ENCODE results near the gene AGBL3.
A peak's percentile ranks its signal among the peaks of the same experiment; 100 is the strongest.

The AGBL3 gene

DNA sequence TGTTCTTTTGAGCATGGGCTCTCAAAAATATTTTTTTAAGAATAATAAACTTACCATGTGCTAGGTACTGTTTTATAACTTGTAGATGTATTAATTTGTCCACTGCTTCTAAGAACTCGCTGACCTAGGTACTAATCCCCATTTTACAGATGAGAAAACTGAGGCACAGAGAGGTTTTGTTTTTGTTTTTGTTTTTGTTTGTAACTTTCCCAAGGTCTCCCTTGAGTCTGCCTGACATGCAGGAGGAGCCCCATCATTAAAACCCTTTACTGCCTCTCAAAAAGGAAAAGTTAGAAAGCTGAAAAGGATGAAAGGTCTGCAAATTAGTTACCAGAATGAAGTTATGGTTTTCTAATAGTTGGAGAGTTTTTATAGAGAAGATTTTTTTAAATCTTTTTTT, 38.5 kb upstream of the AGBL3 start:
- no peak overlapping the region for H3K4me3 ChIP-seq (ENCODE audit: low read depth, low read length)
- no peak for DNase-seq (ENCODE audit: low read depth)

DNA sequence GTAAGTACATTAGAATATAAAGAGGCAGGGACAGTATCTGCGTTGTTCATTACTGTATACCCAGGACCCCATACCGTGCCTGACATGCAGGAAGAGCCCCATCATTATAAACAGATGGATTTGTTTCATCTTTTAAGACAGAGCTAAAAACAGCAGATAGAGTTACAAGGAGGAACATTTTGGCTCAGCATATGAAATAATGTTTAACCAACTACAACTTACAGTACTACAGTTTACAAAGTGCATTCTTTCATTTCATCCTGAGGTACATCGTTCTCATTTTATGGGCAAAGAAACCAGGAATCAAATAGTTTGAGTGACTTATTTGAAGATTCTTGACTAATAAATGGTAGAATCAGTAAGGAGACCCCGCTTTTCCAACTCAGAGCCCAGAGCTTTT, 38.1 kb upstream of the AGBL3 start:
- H3K4me3 ChIP-seq (ENCODE audit: low read depth, low read length): no peak overlapping the region
- DNase-seq (ENCODE audit: low read depth): no peak
- TF ChIP-seq, protein P1, sequence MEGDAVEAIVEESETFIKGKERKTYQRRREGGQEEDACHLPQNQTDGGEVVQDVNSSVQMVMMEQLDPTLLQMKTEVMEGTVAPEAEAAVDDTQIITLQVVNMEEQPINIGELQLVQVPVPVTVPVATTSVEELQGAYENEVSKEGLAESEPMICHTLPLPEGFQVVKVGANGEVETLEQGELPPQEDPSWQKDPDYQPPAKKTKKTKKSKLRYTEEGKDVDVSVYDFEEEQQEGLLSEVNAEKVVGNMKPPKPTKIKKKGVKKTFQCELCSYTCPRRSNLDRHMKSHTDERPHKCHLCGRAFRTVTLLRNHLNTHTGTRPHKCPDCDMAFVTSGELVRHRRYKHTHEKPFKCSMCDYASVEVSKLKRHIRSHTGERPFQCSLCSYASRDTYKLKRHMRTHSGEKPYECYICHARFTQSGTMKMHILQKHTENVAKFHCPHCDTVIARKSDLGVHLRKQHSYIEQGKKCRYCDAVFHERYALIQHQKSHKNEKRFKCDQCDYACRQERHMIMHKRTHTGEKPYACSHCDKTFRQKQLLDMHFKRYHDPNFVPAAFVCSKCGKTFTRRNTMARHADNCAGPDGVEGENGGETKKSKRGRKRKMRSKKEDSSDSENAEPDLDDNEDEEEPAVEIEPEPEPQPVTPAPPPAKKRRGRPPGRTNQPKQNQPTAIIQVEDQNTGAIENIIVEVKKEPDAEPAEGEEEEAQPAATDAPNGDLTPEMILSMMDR (IDR thresholded peaks at IDR 0.05; ENCODE audit: insufficient read depth, low read depth, low read length, missing control alignments): no peak

More for the DNA sequence above, 38.5 kb upstream of the AGBL3 start:
- TF ChIP-seq, protein P1 (IDR thresholded peaks at IDR 0.05; ENCODE audit: insufficient read depth, low read depth, low read length, missing control alignments): no peak

DNA sequence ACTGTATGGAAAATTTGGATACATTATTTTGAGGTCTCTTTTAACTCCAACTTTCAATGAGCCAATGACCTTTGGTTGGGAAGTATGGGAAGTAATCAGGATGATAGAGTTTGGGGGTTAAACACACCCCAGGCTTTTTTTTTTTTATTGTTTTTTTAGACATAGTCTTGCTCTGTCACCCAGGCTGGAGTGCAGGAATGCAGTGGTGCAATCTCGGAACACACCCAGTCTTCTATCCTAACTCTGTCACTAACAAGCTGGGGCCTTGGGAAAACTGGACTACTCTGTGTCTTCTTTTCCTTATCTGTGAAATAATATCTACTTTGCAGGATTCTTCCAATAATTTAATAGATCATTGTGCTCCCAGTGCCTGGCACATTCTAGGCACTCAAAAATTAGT, 37.6 kb upstream of the AGBL3 start:
- no peak overlapping the region for H3K4me3 ChIP-seq (ENCODE audit: low read depth, low read length)
- DNase-seq (ENCODE audit: low read depth): no peak
- TF ChIP-seq, protein P1 (IDR thresholded peaks at IDR 0.05; ENCODE audit: insufficient read depth, low read depth, low read length, missing control alignments): no peak

DNA sequence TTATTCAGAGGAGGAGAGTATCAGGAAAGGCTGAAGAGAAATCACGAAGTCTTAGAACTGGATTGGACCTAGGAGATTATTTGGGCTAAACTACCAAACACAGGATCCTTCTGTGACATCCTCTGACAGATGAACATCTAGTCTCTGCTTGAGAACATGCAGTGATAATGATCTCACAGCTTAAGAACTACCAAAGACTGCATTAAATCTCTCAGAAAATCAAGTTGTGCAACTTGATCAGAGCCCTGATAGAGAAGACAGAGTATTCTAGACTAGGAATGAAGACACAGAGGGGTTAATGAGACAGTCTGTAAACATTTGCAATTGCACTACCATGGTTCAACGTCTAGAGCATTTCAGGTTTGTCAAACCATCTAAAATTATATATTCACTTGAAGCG, 37.1 kb upstream of the AGBL3 start:
- DNase-seq (ENCODE audit: low read depth): no peak
- H3K4me3 ChIP-seq (ENCODE audit: low read depth, low read length): no peak overlapping the region
- TF ChIP-seq, protein P1 (IDR thresholded peaks at IDR 0.05; ENCODE audit: insufficient read depth, low read depth, low read length, missing control alignments): no peak

DNA sequence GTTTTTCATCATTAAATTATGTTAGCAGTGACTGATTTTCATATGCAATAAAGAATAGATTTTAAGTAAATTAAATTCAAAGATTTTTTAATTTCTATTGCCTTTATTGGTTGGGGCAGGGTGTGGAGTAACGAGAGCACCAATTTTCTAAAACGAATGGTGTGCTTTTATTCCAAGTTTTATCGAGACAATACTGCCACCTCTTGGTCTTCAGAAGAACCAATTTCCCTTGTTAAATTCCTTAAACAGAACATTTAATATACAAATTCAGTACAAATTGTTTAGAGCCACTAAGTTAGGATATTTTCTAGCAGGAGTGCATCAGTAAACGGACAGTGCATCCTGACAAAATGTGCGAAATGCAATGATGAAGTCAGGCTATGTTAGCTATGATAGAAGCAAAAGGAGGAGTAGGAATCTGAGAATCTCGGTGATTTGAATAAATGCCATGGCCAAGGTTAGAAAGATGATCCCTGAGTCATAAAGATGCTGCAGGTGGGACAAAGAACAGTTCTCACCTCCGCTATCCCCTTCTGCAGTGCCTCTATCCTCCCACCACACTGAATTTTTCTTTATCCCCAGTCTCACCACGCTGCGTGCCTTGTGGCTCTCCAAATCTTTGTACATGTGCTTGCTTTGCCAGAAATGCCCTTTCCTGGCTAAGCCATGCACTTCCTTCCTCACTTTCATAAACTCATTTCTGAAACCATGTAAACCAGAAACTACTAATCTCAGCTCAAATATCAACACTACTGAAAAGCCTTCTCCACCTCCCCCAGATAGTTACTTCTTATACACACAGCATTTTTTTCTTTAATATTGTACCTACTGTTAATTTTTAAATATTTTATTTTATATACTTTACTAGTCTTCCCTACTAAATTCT, 31.9 kb upstream of the AGBL3 start:
- H3K4me3 ChIP-seq (ENCODE audit: low read depth, low read length): no peak overlapping the region
- TF ChIP-seq, protein P1 (IDR thresholded peaks at IDR 0.05; ENCODE audit: insufficient read depth, low read depth, low read length, missing control alignments): peak; percentile 38
- peak; percentile 51 for DNase-seq (ENCODE audit: low read depth)

DNA sequence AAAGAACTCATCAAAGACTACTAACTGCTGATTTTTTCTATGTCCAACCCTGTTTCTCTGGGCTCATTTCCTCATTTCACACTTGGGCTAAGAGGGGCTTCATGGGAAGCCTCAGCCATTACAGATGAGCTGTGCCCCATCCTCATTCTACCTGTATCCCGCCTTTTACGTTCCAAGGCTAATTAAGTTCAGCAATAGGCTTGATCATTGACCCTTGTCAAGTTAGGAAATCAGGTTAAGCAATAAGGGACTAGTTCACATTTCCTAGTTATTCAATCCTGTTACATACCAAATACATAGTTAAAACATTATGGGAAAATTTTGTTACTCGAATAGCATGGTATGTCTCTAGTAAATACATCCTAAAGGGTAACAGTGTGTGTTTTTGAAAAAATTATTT, 29.3 kb upstream of the AGBL3 start:
- no peak overlapping the region for H3K4me3 ChIP-seq (ENCODE audit: low read depth, low read length)
- TF ChIP-seq, protein P1 (IDR thresholded peaks at IDR 0.05; ENCODE audit: insufficient read depth, low read depth, low read length, missing control alignments): no peak
- no peak for DNase-seq (ENCODE audit: low read depth)

DNA sequence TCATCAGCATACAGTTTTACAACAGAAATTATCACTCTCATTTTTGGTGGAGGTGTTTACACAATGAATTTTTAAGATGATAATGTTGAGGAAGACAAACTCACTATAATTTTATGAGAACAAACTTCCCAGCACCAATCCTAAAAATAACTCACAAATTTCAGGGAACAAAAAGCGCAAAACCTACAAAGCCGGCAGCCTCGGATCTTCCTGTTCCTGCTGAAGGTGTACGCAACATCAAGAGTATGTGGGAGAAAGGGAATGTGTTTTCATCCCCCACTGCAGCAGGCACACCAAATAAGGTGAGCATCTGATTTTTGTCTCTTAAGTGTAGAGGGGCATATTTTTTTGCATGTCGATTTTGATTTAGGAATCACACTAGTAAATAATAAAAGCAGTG, 26.5 kb upstream of the AGBL3 start:
- H3K4me3 ChIP-seq (ENCODE audit: low read depth, low read length): no peak overlapping the region
- no peak for DNase-seq (ENCODE audit: low read depth)
- TF ChIP-seq, protein P1 (IDR thresholded peaks at IDR 0.05; ENCODE audit: insufficient read depth, low read depth, low read length, missing control alignments): no peak

All from GM12865 (cell line).